ENCODE measurements around the gene SETD2. TPM values are rescaled to one million over a fixed set of nuclear protein-coding genes. Genes with fewer than 3 reads are reported as not detected.
A peak's percentile ranks its signal among the peaks of the same experiment; 100 is the strongest.

SETD2 gene
- total and polyA plus RNA-seq, 9 of the 15 experiments (the other 6 are each of a cell fraction or from before 2014, with no cell fraction given) = 8.2 to 44.0 (median 33.6) TPM

- POLR2A ChIA-PET = interaction anchor here (0.5 to 2.0 kb wide), 5 partner anchors 9 to 1714 kb away, joined by 3 to 7 read pairs (median 4); no protein-coding TSS in a partner anchor
- CTCF ChIA-PET (ENCODE audit: low intra/inter-chr PET ratio) = no interaction called here
- intact Hi-C loops (cut with micrococcal nuclease) (no loop called here), in situ Hi-C loops (cut with MboI) (no loop called here)
- Histone ChIP-seq H3K4me1 (replicated peaks in 1 of 2; ENCODE audit: control insufficient read depth in 2 of 2, insufficient read depth in 2 of 2, low read length in 2 of 2) (peaks cover 44 to 78% of the 10 kb centered on the region in 2 experiments), H2AFZ (ENCODE audit: low read depth, low read length) (no peak overlapping the region), H3K4me2 (ENCODE audit: insufficient read depth, low read length) (no peak overlapping the region), H3K9ac (ENCODE audit: insufficient read depth in 1 of 2, low read depth in 2 of 2, low read length in 2 of 2) (peak overlapping the region in 1 of 2 experiments; percentile 95; a peak in 2 of 4 replicates), H3K9me3 (replicated peaks; ENCODE audit: control insufficient read depth, insufficient read depth, low read depth, low read length) (no peaks in the 10 kb centered on the region), H3K9me1 (ENCODE audit: control insufficient read depth, insufficient read depth, low read length) (peaks cover 5% of the 10 kb centered on the region), H3K27ac (ENCODE audit: extremely low read depth, low read depth, low read length) (no peak overlapping the region; the same call in 2 of the 3 replicates), H3K27me3 (ENCODE audit: control insufficient read depth in 2 of 2, insufficient read depth in 2 of 2, low read length in 2 of 2) (no peaks in the 10 kb centered on the region), H4K20me1 (replicated peaks; ENCODE audit: control insufficient read depth, insufficient read depth, low read length) (no peaks in the 10 kb centered on the region), H3K79me2 (ENCODE audit: control insufficient read depth, insufficient read depth, low read length) (peaks cover 66% of the 10 kb centered on the region), H3K4me3 (no peak overlapping the region), H3K36me3 (ENCODE audit: control insufficient read depth, insufficient read depth, low read length) (peaks cover 15% of the 10 kb centered on the region; the same call in 2 of the 3 replicates)
- ATAC-seq = no peak
- BruUV-seq (replicated peaks) = no TSS peak
- no peak for FAIRE-seq
- no peak for DNase-seq (ENCODE audit: extremely low read depth in 1 of 4, low spot score in 3 of 4)
- peak; percentile 61 for TF ChIP-seq CEBPB (tag; IDR thresholded peaks at IDR 0.05)
- no peak for TF ChIP-seq POU5F1 (IDR thresholded peaks at IDR 0.05; ENCODE audit: borderline replicate concordance, low read depth, low read length, partially characterized antibody)
- no peak for TF ChIP-seq ETV5 (CRISPR knock-in tag; IDR thresholded peaks at IDR 0.05; ENCODE audit: low read depth)
- 0 out of 2 replicates have a peak, but pooled peaks have one; percentile 26 for TF ChIP-seq CEBPG (CRISPR knock-in tag; IDR thresholded peaks at IDR 0.05)
- TF ChIP-seq CEBPG (tag; conservative IDR thresholded peaks at IDR 0.05 in 1 of 2, IDR thresholded peaks at IDR 0.05 in 1 of 2) = peak in 1 of 2 experiments; percentile 38; a peak in 1 of 4 replicates
- 78% methylated on average over 10 of the region's 11 CpGs for WGBS (ENCODE audit: insufficient coverage, low coverage, missing lambda C conversion rate)
Measured at GRCh38 chr3:46984591-46985459, 179.1 kb downstream of the SETD2 start.
